Esophagus squamous epithelium (tissue), 4 donors: ENCODE measurements around the gene TCAF1.

Experiments
- POLR2A ChIP-seq, 4 donors: fragments of 450-650 bp; IDR thresholded peaks; one replicate each; pipeline ENCODE4 v1.6.1; 2017; ENCODE audit warnings: antibody characterized with exemption in 4 of 4, mild to moderate bottlenecking in 4 of 4, moderate library complexity in 3 of 4
- TF ChIP-seq, protein P1 (sequence below), 6 experiments: fragments of 450-650 bp in 4 of 6; fragments of 200-600 bp in 2 of 6; sonication (generic) in 2 of 6; IDR thresholded peaks; one replicate each; pipeline ENCODE4 v1.5.1; 2016 to 2019; ENCODE audit warnings: antibody characterized with exemption in 6 of 6, mild to moderate bottlenecking in 4 of 6, moderate library complexity in 4 of 6

DNA sequence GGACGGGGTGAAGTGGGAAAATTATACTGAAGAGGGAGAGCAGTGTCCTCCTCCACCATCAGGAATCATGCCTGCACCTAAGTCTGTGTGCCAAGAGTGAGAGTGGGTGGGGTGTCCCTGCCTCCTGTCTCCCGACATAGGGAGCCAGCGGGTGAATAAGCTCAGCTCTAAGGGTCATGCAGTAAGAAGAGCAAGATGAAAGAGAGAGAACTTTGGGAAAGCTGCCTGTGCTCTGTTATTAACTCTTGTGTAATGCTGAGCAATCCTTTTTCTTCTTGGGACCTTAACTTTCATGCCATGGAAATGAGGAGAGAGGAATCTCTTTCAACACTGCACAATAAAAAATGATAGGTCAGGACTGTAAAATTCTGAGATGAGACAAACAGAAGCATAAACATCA, 7.9 kb upstream of the TCAF1 start:
- TF ChIP-seq, protein P1, sequence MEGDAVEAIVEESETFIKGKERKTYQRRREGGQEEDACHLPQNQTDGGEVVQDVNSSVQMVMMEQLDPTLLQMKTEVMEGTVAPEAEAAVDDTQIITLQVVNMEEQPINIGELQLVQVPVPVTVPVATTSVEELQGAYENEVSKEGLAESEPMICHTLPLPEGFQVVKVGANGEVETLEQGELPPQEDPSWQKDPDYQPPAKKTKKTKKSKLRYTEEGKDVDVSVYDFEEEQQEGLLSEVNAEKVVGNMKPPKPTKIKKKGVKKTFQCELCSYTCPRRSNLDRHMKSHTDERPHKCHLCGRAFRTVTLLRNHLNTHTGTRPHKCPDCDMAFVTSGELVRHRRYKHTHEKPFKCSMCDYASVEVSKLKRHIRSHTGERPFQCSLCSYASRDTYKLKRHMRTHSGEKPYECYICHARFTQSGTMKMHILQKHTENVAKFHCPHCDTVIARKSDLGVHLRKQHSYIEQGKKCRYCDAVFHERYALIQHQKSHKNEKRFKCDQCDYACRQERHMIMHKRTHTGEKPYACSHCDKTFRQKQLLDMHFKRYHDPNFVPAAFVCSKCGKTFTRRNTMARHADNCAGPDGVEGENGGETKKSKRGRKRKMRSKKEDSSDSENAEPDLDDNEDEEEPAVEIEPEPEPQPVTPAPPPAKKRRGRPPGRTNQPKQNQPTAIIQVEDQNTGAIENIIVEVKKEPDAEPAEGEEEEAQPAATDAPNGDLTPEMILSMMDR (IDR thresholded peaks at IDR 0.05) = no peak
- TF ChIP-seq POLR2A (IDR thresholded peaks at IDR 0.05) = no peak
